NCI-H2171 (cell line): Measurements from ENCODE around the gene PKD1L1.

Experiments
- DNase-seq: peaks from one replicate; lab custom pipeline; 2025; lab: John Stamatoyannopoulos, UW

Gene PKD1L1

DNA sequence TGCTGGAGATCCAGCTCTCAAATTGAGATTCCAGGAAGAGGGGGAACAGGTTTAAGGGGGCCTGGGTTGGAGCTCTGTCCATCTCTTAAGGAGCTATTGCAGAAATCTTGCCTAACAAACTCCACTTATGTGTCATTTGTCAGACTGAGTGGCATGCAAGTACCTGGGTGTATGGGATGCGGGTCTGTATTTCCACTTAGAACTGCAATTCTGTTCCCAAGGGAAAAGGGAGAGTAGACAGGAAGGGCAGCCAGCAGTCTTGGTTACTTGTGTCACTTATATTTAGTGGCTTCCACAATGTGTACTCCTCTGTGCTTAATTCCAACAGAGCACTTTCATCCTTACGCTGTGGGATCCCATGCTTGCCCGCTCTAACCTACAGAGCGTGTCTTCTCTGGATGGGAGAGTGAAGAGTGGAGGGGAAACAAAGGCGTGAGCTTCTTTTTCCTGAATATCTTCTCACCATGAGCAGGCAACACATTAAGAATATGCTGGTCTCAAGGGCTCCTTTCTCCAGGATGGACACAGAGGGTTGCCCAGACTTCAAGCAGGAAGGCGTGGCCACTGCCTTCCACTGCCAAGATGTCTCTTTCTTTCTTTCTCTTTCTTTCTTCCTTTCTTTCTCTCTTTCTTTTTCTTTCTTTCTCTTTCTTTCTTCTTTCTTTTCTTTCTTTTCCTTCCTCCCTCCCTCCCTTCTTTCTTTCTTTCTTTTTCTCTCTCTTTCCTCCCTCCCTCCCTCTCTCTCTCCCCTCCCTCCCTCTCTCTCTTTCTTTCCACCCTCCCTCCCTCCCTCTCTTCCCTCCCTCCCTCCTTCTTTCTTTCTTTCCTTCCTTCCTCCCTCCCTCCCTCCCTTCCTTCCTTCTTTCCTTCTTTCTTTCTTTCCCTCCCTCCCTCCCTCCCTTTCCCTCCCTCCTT is 212.6 kb downstream of the PKD1L1 start:
- DNase-seq, result no peak

DNA sequence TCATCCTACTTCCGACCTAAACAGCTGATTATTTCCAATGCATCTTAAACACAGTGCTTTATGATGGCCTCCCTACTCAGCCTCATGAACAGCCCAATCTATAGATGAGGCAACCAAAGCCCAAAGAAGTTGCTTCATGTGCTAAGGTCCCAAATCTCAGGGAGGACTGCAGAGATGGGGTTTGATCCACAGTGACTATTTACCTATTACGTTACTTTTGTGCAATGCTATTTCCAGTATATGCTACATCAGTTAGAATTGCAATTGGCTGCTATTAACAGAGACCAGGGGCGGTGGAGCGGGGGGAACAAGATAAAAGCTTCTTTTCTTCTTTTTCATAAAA is 213.3 kb downstream of the PKD1L1 start:
- DNase-seq, result no peak

DNA sequence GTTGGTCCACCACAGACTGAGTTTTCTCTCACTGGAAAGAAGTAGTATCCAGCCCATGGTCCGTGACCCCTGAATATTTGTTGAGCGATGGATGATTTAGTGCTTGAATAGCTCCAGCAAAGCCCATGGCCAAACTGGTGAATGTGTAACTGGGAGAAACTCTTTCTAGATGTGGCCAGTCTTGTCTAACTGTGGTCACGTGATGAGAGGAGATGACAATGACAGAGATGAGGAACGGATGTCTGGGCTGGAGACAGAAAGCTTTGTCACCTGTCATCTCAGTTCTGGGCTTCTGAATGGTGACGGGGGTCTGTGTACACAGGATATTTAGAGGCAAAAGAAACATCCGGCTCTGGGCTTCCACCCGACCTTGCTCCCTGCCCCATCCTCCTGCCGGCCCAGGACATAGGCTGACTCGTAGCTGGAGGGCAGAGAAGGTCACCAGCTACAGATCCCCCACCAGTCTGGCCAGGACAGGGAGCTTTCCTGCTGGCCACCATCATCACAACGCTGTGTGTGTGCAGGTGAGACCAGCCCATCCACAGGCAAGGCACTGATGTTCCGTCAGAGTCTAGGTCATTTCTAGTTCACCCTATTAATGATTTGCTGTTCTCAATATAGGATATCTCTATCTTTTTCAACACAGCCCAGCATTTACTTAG is 213.8 kb downstream of the PKD1L1 start:
- no peak for DNase-seq

DNA sequence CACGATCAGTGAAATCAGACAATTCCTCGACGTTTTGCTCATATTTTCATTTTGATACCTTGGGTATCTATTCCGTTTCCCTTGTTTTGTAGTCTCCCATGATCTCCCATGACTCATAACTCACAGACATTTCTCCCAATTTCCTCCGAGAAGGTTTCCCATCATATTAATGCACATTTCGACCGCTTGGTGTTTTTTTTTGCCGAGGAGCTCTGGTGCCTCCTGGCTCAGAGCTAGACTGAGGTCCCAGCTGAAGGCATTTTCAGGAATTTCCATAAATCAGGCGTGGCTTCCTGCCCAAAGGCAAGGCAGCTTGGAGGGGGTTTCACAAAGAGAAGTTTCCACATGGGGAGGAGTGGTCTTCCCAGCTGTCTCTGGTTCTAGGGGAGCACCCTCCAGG is 218.1 kb downstream of the PKD1L1 start:
- no peak for DNase-seq

DNA sequence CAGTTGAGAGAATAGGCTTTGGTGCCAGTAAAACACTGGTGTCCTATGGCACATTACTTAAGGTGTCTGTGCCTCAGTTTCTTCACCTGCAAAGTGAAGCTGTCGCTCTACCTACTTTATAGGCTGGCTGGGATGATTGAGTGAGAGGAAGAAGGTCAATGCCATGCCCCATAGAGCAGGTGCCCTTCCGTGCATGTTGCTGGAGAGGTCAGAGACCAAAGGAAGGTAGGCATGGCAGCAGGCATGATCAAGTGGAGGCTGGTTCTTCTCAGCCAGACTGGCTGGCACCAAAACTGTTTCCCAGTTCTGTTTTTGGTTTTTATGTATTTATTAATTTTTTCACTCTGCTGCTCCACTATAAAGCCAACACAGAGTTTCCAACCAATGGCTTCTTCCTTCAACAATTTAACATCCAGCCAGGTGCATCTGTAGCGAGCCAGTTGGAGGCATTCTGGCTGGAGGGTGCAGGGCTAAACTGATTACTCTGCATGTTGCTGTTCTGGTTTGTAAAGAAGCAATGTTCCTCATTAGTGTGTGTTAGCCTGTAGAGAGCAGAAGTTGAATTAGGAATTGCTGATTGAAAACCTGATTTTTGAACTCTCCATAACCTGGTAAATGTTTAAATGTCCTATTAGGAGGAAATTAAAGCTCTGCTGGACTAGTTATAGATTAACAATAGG is 222.1 kb downstream of the PKD1L1 start:
- no peak for DNase-seq

DNA sequence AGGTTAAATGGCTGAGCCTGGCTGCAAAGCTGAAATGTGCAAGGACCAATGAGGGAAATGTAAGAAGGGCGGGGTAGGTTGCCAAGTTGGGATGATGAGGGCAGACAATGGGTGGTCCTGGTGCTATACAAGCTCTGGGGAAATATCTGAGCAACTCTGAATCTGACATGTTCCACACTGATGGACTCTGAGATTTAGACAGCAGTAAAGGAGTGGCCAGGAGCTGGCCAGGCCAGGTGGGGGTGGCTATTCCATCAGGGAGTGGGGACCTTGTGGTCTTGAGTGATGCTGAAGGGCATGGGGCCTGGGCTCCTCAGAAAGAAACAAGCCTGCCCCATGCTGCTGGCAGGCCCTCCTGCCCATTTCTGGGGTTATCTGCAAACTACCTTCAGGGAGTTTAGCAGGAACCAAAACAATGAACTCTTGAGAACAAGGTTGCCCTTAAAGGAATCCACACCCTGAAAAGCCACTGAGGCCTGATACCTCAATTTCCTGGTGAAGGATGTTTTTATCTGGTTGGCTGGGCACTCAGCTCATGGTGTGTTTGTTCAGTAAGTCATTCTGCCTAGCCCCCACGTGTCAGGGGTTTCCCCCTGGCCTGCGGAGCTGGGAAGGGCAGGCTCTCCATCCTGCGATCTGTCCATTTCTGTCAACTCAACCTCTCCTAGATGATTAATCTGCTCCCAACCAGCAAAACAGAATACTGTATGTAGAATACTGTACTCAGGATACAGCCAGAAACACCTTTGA is 223.1 kb downstream of the PKD1L1 start:
- DNase-seq, result no peak
